NCI-H446 (cell line): Measurements from ENCODE around the gene TPBGL.
A peak's percentile ranks its signal among the peaks of the same experiment; 100 is the strongest.

ENCODE experiments used
- DNase-seq, 2 experiments: peaks; one replicate each; lab custom pipeline; 2025; lab: John Stamatoyannopoulos, UW

TPBGL gene

DNA sequence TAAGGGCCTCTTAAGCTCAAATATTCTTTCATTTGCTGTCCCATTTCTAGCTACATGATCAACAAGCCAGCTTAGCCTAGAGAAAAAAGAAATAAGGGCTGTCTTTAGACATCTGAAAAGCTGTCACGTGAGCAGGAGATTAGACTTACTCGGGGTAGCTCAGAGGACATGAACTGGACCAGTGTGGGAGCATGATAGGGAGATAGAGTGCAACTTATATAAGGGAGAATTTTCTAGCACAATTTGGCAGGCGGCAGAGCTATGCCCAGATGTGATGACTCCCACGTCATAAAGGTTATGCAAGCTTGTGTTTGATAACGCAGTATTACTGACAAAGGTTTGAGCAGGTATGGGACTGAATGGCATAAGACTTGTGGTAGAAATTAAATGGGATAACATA is 28.2 kb upstream of the TPBGL start:
- DNase-seq, result no peak

DNA sequence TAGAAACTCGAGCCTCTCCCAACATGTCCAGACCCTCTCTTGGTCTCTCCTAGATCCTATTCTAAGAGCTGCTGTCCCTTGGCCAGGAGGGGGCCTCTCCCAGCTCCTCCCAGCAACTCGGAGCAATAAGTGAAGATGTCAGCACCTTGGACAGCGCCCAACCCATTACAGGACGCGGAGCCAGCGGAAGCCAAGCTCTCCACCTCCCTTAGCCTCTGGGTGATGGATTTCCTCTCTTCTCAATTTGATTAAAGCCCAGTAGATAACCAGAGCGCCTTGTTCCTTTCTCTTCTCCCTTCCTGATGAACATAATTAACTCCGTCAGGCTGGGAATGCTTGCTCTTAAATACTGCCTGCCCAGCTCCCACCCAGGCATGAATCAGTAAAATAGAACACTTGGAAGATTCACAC is 26.2 kb upstream of the TPBGL start:
- DNase-seq, result peak; percentile 57 to 82

- no peak for DNase-seq
Measured at GRCh38 chr11:75214843-75215242, 25.7 kb upstream of the TPBGL start.

- DNase-seq, result peak in 1 of 2 experiments; percentile 18
Measured at GRCh38 chr11:75219869-75220268, 20.7 kb upstream of the TPBGL start.

GRCh38 chr11:75223954-75224643 is 16.5 kb upstream of the TPBGL start:
- DNase-seq, result peak in 1 of 2 experiments; percentile 38

- DNase-seq, result no peak
Measured at GRCh38 chr11:75225794-75226193, 14.8 kb upstream of the TPBGL start.

DNA sequence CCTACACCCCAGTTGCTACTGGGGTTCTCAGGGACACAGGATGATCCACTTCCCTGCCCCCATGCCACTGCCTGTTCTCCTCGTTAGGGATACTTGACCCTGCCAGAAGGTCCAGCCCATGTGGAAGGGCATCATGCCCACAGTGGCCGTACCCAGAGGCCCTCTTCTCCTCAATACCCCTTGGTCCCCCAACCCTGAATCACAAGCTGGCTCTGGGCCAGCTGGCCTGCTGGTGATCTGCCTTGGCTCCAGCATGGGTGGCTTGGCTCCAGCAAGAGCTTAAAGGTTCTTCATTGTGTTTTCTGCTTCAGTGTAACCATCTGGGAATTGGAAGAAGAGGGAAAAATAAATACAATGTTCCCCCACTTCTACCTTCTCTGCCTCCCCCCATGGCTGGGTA is 11.1 kb upstream of the TPBGL start:
- peak; percentile 71 to 86 for DNase-seq

DNA sequence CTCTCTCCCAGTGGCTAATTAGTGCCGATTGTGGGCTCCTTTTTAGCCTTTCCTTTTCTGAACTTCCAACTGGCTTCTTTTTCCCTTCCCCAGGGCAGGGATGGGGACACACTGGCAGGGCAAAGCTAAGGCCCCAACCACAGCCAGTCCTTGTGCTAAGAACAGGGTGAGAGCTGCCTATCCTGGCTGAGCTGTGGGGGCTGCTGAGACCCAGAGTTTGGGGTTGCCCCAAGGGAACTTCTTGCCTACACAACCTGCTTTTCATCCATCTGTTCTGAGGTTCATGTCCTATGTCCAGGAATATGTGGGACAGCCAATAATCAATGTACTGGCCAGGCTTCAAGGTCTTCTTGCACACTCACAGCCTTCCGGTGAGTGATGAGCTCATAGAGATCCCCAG is 10.0 kb upstream of the TPBGL start:
- no peak for DNase-seq

DNA sequence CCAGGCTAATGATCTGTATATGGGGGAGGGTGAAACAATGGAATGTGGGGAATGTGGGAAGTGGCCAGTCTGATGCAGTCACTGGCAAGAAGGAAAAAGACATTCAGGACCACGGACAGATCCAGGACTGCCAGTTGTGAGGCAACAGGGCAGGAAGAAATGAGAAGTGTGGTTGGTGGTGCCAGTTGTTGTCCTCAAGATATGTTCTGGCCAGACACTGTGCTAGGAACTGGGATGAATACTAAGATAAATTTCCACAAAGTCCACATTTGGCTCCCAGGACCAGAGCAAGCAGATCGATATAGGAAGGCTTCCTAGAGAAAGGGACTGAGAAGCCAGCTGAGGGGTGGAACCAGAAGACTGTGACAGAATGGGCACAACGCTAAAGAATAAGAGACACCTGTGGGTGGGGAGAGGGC is 6.8 kb upstream of the TPBGL start:
- peak in 1 of 2 experiments; percentile 10 for DNase-seq

DNA sequence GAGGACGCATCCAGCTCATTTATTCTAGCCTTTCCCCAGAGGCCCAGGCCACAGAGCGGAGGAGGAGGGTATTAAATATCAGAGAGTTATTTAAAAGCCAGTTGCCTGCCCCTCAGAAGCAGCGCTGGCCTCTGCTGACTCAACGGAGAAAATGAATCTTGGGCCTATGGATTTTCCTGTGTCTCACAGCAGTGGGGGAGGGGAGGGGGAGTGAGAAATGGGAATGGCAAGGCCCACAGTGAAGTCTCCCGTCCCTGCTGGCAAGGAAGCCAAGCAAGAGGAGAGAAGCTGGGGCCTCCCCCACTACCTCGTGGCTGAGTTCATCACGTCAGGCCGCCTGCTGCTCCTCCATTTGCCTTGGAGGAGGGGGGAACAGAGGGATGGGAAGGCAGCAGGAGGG is 4.5 kb upstream of the TPBGL start:
- DNase-seq, result peak in 1 of 2 experiments; percentile 56

DNA sequence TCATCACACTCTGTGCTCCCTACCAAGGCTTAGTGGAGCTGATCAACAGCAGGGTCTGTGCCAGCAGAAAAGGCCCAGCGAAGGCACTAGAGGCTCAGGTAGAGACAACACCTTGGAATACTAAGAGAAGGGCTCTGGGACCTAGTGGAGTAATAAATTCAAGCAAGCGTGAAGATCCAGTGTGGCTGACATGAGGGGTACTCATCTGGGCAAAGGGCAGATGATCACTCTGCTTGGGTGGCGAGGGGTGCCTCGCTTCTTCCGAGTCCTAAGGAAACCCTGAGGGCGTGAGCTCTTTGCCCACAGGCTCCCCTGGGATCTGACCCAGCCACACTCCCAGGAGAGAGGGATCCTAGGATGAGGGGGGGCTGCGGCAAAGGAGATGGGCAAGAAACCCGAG is 3.5 kb upstream of the TPBGL start:
- DNase-seq, result no peak

- no peak for DNase-seq
Measured at GRCh38 chr11:75238595-75239440, 1.8 kb upstream of the TPBGL start.

DNA sequence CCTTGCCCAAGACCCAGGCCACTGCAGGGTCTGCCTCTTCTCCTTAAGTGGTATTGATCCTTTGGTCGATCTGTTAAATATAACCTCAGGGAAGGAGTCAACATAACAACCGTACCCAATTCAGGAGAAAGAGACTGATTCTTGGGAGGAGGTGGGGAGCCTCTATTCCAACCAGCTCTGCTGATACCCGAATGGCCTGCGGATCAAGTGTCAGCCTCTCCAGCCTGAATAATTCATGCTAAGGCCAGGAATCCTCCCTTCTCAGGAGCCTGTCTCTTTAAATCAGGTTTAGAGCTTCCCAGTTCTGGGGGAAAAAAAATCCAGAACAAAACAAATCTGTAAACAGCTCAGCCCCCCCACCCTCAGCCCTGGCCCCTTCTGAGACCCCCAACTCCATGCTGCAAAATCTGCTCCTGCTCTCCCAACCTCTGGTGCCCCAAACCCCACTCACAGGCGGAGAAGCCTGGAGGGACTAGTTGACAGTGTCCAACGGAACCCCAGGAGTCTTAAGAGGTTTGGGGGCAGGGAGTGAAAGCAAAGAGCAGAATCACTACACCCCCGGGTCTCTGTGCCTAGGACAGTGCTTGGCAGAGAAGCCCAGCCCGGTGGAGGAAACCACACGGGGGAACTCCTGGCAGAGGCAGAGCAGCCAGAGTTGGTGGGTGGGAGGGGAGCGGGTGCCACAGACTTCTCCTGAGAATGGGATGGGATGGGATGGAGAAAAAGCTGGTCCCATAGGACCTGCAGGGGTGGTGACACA is 863 bp upstream of the TPBGL start:
- DNase-seq, result no peak

DNA sequence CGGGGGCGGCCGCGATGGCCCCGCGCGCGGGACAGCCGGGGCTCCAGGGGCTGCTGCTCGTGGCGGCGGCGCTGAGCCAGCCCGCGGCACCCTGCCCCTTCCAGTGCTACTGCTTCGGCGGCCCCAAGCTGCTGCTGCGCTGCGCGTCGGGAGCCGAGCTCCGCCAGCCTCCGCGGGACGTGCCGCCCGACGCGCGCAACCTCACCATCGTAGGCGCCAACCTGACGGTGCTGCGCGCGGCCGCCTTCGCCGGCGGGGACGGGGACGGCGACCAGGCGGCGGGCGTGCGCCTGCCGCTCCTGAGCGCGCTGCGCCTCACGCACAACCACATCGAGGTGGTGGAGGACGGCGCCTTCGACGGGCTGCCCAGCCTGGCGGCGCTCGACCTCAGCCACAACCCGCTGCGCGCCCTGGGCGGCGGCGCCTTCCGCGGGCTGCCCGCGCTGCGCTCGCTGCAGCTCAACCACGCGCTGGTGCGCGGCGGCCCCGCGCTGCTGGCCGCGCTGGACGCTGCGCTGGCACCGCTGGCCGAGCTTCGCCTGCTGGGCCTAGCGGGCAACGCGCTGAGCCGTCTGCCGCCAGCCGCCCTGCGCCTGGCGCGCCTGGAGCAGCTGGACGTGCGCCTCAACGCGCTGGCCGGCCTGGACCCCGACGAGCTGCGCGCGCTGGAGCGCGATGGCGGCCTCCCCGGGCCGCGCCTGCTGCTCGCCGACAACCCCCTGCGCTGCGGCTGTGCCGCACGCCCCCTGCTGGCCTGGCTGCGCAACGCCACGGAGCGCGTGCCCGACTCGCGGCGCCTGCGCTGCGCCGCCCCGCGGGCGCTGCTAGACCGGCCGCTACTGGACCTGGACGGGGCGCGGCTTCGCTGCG is 697 bp downstream of the TPBGL start:
- peak; percentile 59 to 92 for DNase-seq

GRCh38 chr11:75241906-75242644 is 1.5 kb downstream of the TPBGL start:
- peak in 1 of 2 experiments; percentile 17 for DNase-seq

- no peak for DNase-seq
Measured at GRCh38 chr11:75242722-75243600, 2.4 kb downstream of the TPBGL start.

DNA sequence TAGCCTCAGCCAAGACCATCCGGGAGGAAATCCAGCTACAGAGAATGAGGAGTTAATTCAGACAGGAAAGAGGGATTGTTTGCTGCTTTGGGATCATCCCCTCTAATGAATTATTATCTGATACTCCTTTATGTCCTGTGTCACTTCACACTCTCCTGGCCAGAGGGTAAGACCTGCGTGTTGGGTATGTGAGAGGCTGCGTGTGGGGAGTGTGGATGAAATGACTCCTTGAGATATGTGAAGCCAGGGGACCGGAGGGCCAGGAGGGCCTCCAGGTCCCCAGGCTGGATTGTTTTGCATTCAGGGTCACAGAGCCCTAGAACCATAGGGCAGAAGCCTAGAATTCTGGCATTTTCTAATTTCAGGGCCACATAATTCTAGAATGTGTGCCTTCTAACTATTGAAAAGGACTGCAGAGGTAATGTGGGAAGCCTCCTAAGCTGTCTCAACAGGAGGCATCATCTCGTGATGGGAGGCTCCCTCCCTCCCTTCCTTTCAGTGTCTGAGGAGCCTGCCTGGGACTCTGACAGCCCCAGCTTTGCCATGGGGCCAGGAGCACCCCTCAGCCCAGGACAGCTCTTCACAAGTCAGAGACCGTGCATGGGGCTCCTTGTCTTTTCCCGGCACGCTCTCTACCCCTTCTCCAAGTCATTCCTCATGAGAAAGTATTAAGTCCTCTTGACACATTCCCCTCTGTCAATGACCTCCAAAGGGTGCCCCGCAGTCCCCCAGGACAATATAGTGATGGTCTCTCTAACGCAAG is 3.7 kb downstream of the TPBGL start:
- no peak for DNase-seq

GRCh38 chr11:75245356-75246005 is 4.9 kb downstream of the TPBGL start:
- DNase-seq, result no peak
